ENCODE results near the gene NET1. TPM values are rescaled to one million over a fixed set of nuclear protein-coding genes. Genes with fewer than 3 reads are reported as not detected.

The NET1 gene
- total RNA-seq, 1 donor from 2014 or later: 90.5 TPM

GRCh38 chr10:5453749-5454489 lies 41.6 kb downstream of the NET1 start:
- no peaks in the 10 kb centered on the region for H4K20me1 ChIP-seq (ENCODE audit: low read depth)
- no peaks in the 10 kb centered on the region for H3K27me3 ChIP-seq
- H3K9ac ChIP-seq: no peak overlapping the region
- H3K4me1 Mint-ChIP-seq: peaks cover 3% of the 10 kb centered on the region
- H3K4me2 ChIP-seq: no peak overlapping the region
- H3K36me3 ChIP-seq: peaks cover 51% of the 10 kb centered on the region
- no peak overlapping the region for H3K4me3 ChIP-seq
- no peaks in the 10 kb centered on the region for H3F3A ChIP-seq (ENCODE audit: low read depth)
- no peak overlapping the region for H3K27ac Mint-ChIP-seq
- TF ChIP-seq EZH2 (IDR thresholded peaks at IDR 0.05) (no peak), CTCF (IDR thresholded peaks at IDR 0.05) (no peak), EZH2phosphoT487 (IDR thresholded peaks at IDR 0.05) (no peak)
- peaks cover 2% of the 10 kb centered on the region for H3K27me3 Mint-ChIP-seq (ENCODE audit: insufficient read depth, low read depth)
- H3K9me3 Mint-ChIP-seq: no peaks in the 10 kb centered on the region
- H2AFZ ChIP-seq (replicated peaks): no peak overlapping the region
- H3K79me2 ChIP-seq (ENCODE audit: low read depth): peaks cover 20% of the 10 kb centered on the region
- no peaks in the 10 kb centered on the region for H3K9me3 ChIP-seq (ENCODE audit: low read depth)
- H3K27ac ChIP-seq: no peak overlapping the region
- H3K36me3 Mint-ChIP-seq: peaks cover 32% of the 10 kb centered on the region
- peaks cover 10% of the 10 kb centered on the region for H3K4me1 ChIP-seq
- no peak for DNase-seq (ENCODE audit: low spot score)
- H3K4me3 Mint-ChIP-seq: no peak overlapping the region

GRCh38 chr10:5456563-5456962 lies 44.2 kb downstream of the NET1 start:
- Mint-ChIP-seq H3K9me3 (no peaks in the 10 kb centered on the region), H3K4me1 (no peaks in the 10 kb centered on the region), H3K27ac (no peak overlapping the region), H3K4me3 (no peak overlapping the region), H3K27me3 (ENCODE audit: insufficient read depth, low read depth) (peaks cover 2% of the 10 kb centered on the region), H3K36me3 (peaks cover 54% of the 10 kb centered on the region)
- no peak for TF ChIP-seq EZH2 (IDR thresholded peaks at IDR 0.05)
- TF ChIP-seq CTCF (IDR thresholded peaks at IDR 0.05): no peak
- TF ChIP-seq EZH2phosphoT487 (IDR thresholded peaks at IDR 0.05): no peak
- Histone ChIP-seq H3K36me3 (peaks cover 48% of the 10 kb centered on the region), H3K9me3 (ENCODE audit: low read depth) (no peaks in the 10 kb centered on the region), H3K4me3 (no peak overlapping the region), H4K20me1 (ENCODE audit: low read depth) (no peaks in the 10 kb centered on the region), H3K4me2 (no peak overlapping the region), H3K9ac (no peak overlapping the region), H3K79me2 (ENCODE audit: low read depth) (no peaks in the 10 kb centered on the region), H3F3A (ENCODE audit: low read depth) (no peaks in the 10 kb centered on the region), H3K27ac (no peak overlapping the region), H2AFZ (replicated peaks) (no peak overlapping the region), H3K4me1 (no peaks in the 10 kb centered on the region), H3K27me3 (no peaks in the 10 kb centered on the region)
- DNase-seq (ENCODE audit: low spot score): no peak

- no peaks in the 10 kb centered on the region for H3K79me2 ChIP-seq (ENCODE audit: low read depth)
- Mint-ChIP-seq H3K9me3 (no peaks in the 10 kb centered on the region), H3K27me3 (ENCODE audit: insufficient read depth, low read depth) (peaks cover 2% of the 10 kb centered on the region), H3K4me3 (no peak overlapping the region), H3K4me1 (no peaks in the 10 kb centered on the region), H3K36me3 (peaks cover 53% of the 10 kb centered on the region), H3K27ac (no peak overlapping the region)
- no peak overlapping the region for H3K4me3 ChIP-seq
- H3F3A ChIP-seq (ENCODE audit: low read depth): no peaks in the 10 kb centered on the region
- H3K27ac ChIP-seq: no peak overlapping the region
- no peaks in the 10 kb centered on the region for H3K27me3 ChIP-seq
- no peak overlapping the region for H3K4me2 ChIP-seq
- H3K9ac ChIP-seq: no peak overlapping the region
- H4K20me1 ChIP-seq (ENCODE audit: low read depth): no peaks in the 10 kb centered on the region
- H3K36me3 ChIP-seq: peaks cover 36% of the 10 kb centered on the region
- no peaks in the 10 kb centered on the region for H3K4me1 ChIP-seq
- H3K9me3 ChIP-seq (ENCODE audit: low read depth): no peaks in the 10 kb centered on the region
- TF ChIP-seq CTCF (IDR thresholded peaks at IDR 0.05) (no peak), EZH2 (IDR thresholded peaks at IDR 0.05) (no peak), EZH2phosphoT487 (IDR thresholded peaks at IDR 0.05) (no peak)
- DNase-seq (ENCODE audit: low spot score): no peak
- no peak overlapping the region for H2AFZ ChIP-seq (replicated peaks)
Observed at GRCh38 chr10:5457741-5458140, 45.4 kb downstream of the NET1 start.

Measured in neural progenitor cell (in vitro differentiated cells).